Measurements from ENCODE around the gene C13orf42. TPM values are rescaled to one million over a fixed set of nuclear protein-coding genes. Genes with fewer than 3 reads are reported as not detected.

The C13orf42 gene
- total and polyA plus RNA-seq, 4 donors: 0.04 to 0.23 TPM; not detected in 2

- Histone ChIP-seq H3K27me3 (ENCODE audit: control insufficient read depth in 3 of 3, insufficient read depth in 3 of 3, low read length in 2 of 3) (no peaks in the 10 kb centered on the region), H3K9me3 (ENCODE audit: control insufficient read depth in 4 of 4, insufficient read depth in 3 of 4, low read length in 3 of 4) (no peaks in the 10 kb centered on the region), H3K4me1 (ENCODE audit: control insufficient read depth in 5 of 5, insufficient read depth in 5 of 5, low read length in 5 of 5) (peaks cover 0 to 3% (median 0%) of the 10 kb centered on the region in 5 donors), H3K36me3 (ENCODE audit: control insufficient read depth in 4 of 4, insufficient read depth in 4 of 4, low read length in 4 of 4) (no peaks in the 10 kb centered on the region), H3K9ac (ENCODE audit: insufficient read depth in 1 of 2, low read length in 2 of 2) (no peak overlapping the region), H3K4me3 (no peak overlapping the region), H3K27ac (ENCODE audit: low read depth in 1 of 2, low read length in 1 of 2) (no peak overlapping the region)
- DNase-seq: no peak
- 92 to 93% methylated on average over 5 of the region's 5 CpGs for WGBS, 2 donors
- ATAC-seq (ENCODE audit: insufficient read depth, low FRiP score): no peak
- no peak for TF ChIP-seq CTCF (IDR thresholded peaks at IDR 0.05; ENCODE audit: control extremely low read depth, extremely low read depth)
These were observed 67.8 kb downstream of the C13orf42 start for GRCh38 chr13:51043310-51043709.

- no peak overlapping the region for H3K27ac ChIP-seq (ENCODE audit: low read depth in 1 of 2, low read length in 1 of 2)
- H3K9me3 ChIP-seq (ENCODE audit: control insufficient read depth in 4 of 4, insufficient read depth in 3 of 4, low read length in 3 of 4): no peaks in the 10 kb centered on the region
- no peaks in the 10 kb centered on the region for H3K27me3 ChIP-seq (ENCODE audit: control insufficient read depth in 3 of 3, insufficient read depth in 3 of 3, low read length in 2 of 3)
- TF ChIP-seq CTCF (IDR thresholded peaks at IDR 0.05; ENCODE audit: control extremely low read depth, extremely low read depth): no peak
- H3K36me3 ChIP-seq (ENCODE audit: control insufficient read depth in 4 of 4, insufficient read depth in 4 of 4, low read length in 4 of 4): no peaks in the 10 kb centered on the region
- H3K9ac ChIP-seq (ENCODE audit: insufficient read depth in 1 of 2, low read length in 2 of 2): no peak overlapping the region
- WGBS, 2 donors: 74 to 77% methylated on average over 5 of the region's 5 CpGs
- no peak for ATAC-seq (ENCODE audit: insufficient read depth, low FRiP score)
- DNase-seq: no peak
- H3K4me3 ChIP-seq: no peak overlapping the region
- peaks cover 0 to 3% (median 0%) of the 10 kb centered on the region in 5 donors for H3K4me1 ChIP-seq (ENCODE audit: control insufficient read depth in 5 of 5, insufficient read depth in 5 of 5, low read length in 5 of 5)
These were observed 69.4 kb downstream of the C13orf42 start for GRCh38 chr13:51041710-51042109.

GRCh38 chr13:51041126-51041525 lies 69.9 kb downstream of the C13orf42 start:
- 96 to 98% methylated on average over 4 of the region's 4 CpGs for WGBS, 2 donors
- Histone ChIP-seq H3K9me3 (ENCODE audit: control insufficient read depth in 4 of 4, insufficient read depth in 3 of 4, low read length in 3 of 4) (no peaks in the 10 kb centered on the region), H3K27ac (ENCODE audit: low read depth in 1 of 2, low read length in 1 of 2) (no peak overlapping the region), H3K9ac (ENCODE audit: insufficient read depth in 1 of 2, low read length in 2 of 2) (no peak overlapping the region), H3K36me3 (ENCODE audit: control insufficient read depth in 4 of 4, insufficient read depth in 4 of 4, low read length in 4 of 4) (no peaks in the 10 kb centered on the region), H3K27me3 (ENCODE audit: control insufficient read depth in 3 of 3, insufficient read depth in 3 of 3, low read length in 2 of 3) (no peaks in the 10 kb centered on the region), H3K4me1 (ENCODE audit: control insufficient read depth in 5 of 5, insufficient read depth in 5 of 5, low read length in 5 of 5) (peaks cover 0 to 3% (median 0%) of the 10 kb centered on the region in 5 donors), H3K4me3 (no peak overlapping the region)
- no peak for TF ChIP-seq CTCF (IDR thresholded peaks at IDR 0.05; ENCODE audit: control extremely low read depth, extremely low read depth)
- DNase-seq (no peak), ATAC-seq (ENCODE audit: insufficient read depth, low FRiP score) (no peak)

- WGBS, 2 donors: 80 to 88% methylated on average over 7 of the region's 7 CpGs
- Histone ChIP-seq H3K4me3 (no peak overlapping the region), H3K36me3 (ENCODE audit: control insufficient read depth in 4 of 4, insufficient read depth in 4 of 4, low read length in 4 of 4) (no peaks in the 10 kb centered on the region), H3K27ac (ENCODE audit: low read depth in 1 of 2, low read length in 1 of 2) (no peak overlapping the region), H3K4me1 (ENCODE audit: control insufficient read depth in 5 of 5, insufficient read depth in 5 of 5, low read length in 5 of 5) (peaks cover 0 to 3% (median 0%) of the 10 kb centered on the region in 5 donors), H3K27me3 (ENCODE audit: control insufficient read depth in 3 of 3, insufficient read depth in 3 of 3, low read length in 2 of 3) (no peaks in the 10 kb centered on the region), H3K9me3 (ENCODE audit: control insufficient read depth in 4 of 4, insufficient read depth in 3 of 4, low read length in 3 of 4) (no peaks in the 10 kb centered on the region), H3K9ac (ENCODE audit: insufficient read depth in 1 of 2, low read length in 2 of 2) (no peak overlapping the region)
- DNase-seq: no peak
- TF ChIP-seq CTCF (IDR thresholded peaks at IDR 0.05; ENCODE audit: control extremely low read depth, extremely low read depth): no peak
- no peak for ATAC-seq (ENCODE audit: insufficient read depth, low FRiP score)
These were observed 70.6 kb downstream of the C13orf42 start for GRCh38 chr13:51040431-51040830.
